ENCODE measurements around the gene STUB1.

DNA sequence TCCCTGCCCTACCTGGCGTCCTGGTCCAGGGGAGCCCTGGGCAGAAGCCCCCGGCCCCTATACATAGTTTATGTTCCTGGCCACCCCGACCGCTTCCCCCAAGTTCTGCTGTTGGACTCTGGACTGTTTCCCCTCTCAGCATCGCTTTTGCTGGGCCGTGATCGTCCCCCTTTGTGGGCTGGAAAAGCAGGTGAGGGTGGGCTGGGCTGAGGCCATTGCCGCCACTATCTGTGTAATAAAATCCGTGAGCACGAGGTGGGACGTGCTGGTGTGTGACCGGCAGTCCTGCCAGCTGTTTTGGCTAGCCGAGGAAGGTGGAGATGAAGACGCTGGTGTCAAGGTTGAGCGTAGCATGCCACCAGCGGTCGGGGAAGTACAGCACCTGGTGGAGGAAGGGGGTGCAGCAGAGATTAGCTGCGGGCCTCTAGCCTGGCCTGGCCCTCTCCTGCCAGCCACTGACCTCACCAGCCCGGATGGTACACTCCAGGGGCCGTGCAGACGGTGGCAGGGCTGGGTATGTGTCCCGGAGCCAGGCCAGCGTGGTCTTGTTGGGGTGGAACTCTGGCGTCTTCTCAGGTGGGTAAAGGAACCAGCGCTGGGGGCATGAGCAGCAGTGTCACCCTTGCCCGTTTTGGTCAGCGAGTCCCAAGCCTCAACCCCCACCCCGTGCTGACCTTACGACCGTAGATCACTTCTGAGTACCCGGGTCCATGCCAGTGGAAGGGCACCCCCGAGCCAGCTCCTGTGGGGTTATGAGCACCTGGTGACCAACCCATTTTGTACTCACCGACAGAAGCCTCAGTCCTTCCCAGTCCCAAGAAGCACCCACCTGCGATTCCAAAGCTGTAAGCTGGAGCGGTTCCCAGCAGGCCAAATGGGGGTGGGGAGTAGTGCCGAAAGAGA is 2.5 kb downstream of the STUB1 start:
- no peak for TF ChIP-seq CTCF (conservative IDR thresholded peaks at IDR 0.05; ENCODE audit: low read length)
- TF ChIP-seq EZH2phosphoT487 (IDR thresholded peaks at IDR 0.05; ENCODE audit: borderline replicate concordance, low read depth, low read length): no peak

All from OCI-LY7 (cell line).